Measurements from ENCODE around the gene RPP30.
"Not testable (repeated sequence)": the region's sequence is repeated elsewhere in the genome, so short reads cannot be mapped to it uniquely, and the experiment has no call there.

Gene RPP30

DNA sequence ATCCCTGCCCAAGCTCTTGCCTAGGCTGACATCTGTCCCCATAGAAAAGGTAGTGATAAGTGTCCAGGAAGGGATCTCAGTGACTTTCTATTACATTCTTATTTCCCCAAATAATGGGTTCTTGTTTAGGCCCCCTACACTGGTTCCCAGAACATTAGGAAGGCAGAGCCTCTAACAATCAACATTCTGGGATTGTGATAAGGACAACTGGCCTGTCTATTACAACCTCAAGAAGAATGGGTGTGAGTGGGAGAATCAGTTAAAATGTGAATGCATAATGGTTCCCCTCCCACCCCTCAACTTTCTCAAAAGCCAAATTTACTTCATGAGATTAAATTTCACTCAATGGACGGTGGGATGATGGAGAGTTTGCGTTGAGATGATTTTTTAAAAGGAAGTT is 55.5 kb downstream of the RPP30 start:
- H3K27me3 ChIP-seq (ENCODE audit: control insufficient read depth, insufficient read depth, low read length): peaks cover 59% of the 10 kb centered on the region
- no peaks in the 10 kb centered on the region for H3K36me3 ChIP-seq (ENCODE audit: control insufficient read depth, insufficient read depth, low read length)
- no peak overlapping the region for H3K4me3 ChIP-seq (ENCODE audit: low read length)
- no peaks in the 10 kb centered on the region for H3K9me3 ChIP-seq (ENCODE audit: control insufficient read depth, insufficient read depth, low read length)
- H3K4me1 ChIP-seq (ENCODE audit: control insufficient read depth, insufficient read depth, low read length): peaks cover 1% of the 10 kb centered on the region
- no peak for DNase-seq (ENCODE audit: low read depth, low spot score)
- no peak overlapping the region for H3K27ac ChIP-seq (ENCODE audit: low read length)
- 100% methylated on average over 1 of the region's 2 CpGs for WGBS (ENCODE audit: insufficient coverage, insufficient read length)

DNA sequence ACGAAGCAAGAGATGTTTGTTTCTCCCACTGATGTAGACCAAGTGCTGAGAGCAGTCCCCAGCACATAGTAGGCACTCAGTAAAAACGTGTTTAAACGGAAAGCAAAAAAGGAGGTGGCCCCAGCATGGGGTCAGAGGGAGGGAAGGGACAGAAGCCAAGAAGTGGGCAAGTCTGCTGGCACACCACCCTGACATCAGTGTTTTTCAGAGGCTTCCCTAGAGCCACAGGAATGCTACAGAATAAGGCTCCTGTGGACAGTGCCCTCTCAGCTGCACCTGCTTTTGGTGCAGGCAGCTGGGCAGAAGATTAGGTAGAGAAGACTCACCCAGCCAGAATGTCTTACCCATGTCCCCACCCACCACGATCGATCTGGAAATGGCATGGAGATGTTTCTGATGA is 57.4 kb downstream of the RPP30 start:
- peaks cover 1% of the 10 kb centered on the region for H3K4me1 ChIP-seq (ENCODE audit: control insufficient read depth, insufficient read depth, low read length)
- no peaks in the 10 kb centered on the region for H3K9me3 ChIP-seq (ENCODE audit: control insufficient read depth, insufficient read depth, low read length)
- DNase-seq (ENCODE audit: low read depth, low spot score): no peak
- H3K27ac ChIP-seq (ENCODE audit: low read length): no peak overlapping the region
- no peaks in the 10 kb centered on the region for H3K36me3 ChIP-seq (ENCODE audit: control insufficient read depth, insufficient read depth, low read length)
- no peak overlapping the region for H3K4me3 ChIP-seq (ENCODE audit: low read length)
- peaks cover 46% of the 10 kb centered on the region for H3K27me3 ChIP-seq (ENCODE audit: control insufficient read depth, insufficient read depth, low read length)
- no CpG with 5 or more reads among the region's 5 CpGs for WGBS (ENCODE audit: insufficient coverage, insufficient read length)

DNA sequence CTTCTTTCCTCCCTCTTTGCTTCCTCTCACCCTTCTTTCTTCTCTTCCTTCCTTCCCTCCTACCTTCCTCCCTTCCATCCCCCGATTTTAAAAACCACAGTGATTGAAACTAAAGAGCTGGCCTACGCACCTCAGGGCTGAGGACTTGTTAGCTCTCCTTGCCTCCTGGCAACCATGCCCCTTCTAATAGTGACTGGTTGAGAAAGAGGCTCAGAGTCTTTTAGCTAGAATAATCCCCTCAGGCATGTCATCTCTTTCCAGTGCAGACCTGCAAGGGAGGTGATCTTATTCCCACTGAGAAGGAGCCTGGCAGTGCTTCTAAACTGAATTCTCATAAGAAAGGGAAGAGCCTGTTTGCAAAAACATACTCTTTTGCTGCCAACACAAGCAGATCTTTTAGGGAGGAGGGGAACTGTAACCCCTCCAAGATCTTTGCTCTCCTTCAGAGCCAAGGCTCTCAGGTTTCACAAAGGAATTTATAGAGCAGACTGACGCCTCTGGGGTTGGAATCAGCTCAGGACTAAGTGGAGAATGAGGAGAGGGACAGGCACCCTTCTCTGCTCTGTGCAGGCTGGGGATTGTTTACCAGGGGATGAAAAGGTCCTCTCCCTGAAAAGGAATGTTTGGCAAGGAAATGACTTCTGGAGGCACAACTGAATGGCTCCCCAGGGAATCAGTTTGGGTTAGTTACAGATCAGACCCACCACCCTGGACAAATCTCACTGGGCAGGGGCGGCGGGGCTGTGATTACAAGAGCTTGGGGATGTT is 58.5 kb downstream of the RPP30 start:
- Histone ChIP-seq H3K27me3 (ENCODE audit: control insufficient read depth, insufficient read depth, low read length) (peaks cover 35% of the 10 kb centered on the region), H3K9me3 (ENCODE audit: control insufficient read depth, insufficient read depth, low read length) (no peaks in the 10 kb centered on the region), H3K36me3 (ENCODE audit: control insufficient read depth, insufficient read depth, low read length) (no peaks in the 10 kb centered on the region), H3K27ac (ENCODE audit: low read length) (no peak overlapping the region), H3K4me1 (ENCODE audit: control insufficient read depth, insufficient read depth, low read length) (no peaks in the 10 kb centered on the region; the same call in 1 of the 2 replicates), H3K4me3 (ENCODE audit: low read length) (no peak overlapping the region)
- no peak for DNase-seq (ENCODE audit: low read depth, low spot score)
- no CpG with 5 or more reads among the region's 5 CpGs for WGBS (ENCODE audit: insufficient coverage, insufficient read length)

DNA sequence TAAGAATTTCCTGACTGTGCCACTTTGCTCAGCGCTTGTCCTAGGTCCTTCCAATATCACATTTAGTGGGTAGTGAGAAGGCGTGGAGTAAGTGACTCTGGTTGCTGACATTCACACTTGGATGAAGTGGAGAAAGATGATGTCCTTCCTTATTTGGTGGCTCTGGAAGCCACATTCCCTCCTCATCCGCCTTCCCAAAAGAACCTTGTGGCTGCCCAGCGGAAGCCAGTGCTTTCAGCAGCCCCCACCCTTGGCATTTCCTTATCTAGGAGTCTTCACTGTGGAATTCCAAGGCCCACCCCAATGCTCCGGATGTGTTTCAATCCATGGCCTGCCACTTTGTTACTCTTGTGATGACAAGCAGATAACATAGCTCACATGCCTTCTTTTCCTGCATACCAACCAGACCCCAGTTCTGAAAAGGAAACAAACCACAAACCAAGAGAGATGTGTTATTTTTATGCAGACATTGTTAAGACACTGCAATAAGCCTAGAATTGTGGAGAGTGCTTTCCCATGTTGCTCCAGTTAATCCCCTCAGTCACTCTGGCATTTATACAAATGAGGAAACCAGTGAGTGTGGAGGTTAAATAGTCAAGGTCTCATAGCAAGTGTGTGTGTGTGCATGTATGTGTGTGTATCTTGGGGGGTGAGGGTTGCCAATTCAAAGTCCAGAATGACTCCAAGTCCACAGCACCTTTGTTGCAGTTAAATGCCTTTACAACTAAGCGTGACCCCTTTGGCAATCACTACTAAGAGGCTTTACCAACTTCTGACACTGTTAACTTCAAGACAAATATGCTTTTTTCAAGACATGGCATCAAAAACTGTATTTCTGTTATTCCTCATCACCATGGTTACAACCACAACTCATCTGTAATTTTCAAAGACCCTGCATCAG is 59.4 kb downstream of the RPP30 start:
- no CpG with 5 or more reads among the region's 6 CpGs for WGBS (ENCODE audit: insufficient coverage, insufficient read length)
- Histone ChIP-seq H3K27ac (ENCODE audit: low read length) (no peak overlapping the region), H3K27me3 (ENCODE audit: control insufficient read depth, insufficient read depth, low read length) (peaks cover 36% of the 10 kb centered on the region), H3K4me1 (ENCODE audit: control insufficient read depth, insufficient read depth, low read length) (no peaks in the 10 kb centered on the region; the same call in 1 of the 2 replicates), H3K9me3 (ENCODE audit: control insufficient read depth, insufficient read depth, low read length) (no peaks in the 10 kb centered on the region), H3K4me3 (ENCODE audit: low read length) (no peak overlapping the region), H3K36me3 (ENCODE audit: control insufficient read depth, insufficient read depth, low read length) (no peaks in the 10 kb centered on the region)
- DNase-seq (ENCODE audit: low read depth, low spot score): peak; percentile 55

DNA sequence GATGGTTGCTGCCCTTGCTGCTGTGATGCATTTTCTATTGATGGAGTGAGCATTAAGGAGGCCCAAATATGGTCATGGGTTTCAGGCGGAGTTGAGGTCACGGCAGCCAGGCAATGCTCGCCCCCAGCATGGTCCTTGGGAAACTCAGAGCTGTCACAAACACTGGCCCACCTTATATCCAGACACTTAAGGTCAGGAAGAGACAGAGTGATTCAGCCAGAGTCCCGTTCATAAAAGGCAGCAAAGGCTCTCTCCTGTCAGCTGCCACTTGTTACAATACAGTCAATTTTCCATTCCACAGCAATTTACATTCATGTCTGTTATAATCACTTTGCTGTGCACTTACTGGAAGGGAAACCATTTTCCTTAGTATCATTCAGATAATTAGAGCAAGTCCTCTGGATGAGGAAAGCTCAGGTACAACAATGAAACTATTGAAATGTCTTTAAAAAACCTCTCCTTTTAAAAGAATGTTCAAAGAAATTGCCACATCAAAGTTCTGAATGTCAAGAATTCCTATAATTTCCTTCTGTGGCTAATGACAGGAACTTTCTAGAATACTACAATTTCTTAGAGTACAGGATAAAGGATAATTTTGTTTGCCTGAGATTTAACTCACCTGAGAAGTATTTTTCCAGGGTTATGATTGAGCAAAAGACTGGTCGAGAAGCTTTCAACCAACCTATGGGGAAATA is 64.0 kb downstream of the RPP30 start:
- H3K36me3 ChIP-seq (ENCODE audit: control insufficient read depth, insufficient read depth, low read length): no peaks in the 10 kb centered on the region
- H3K27ac ChIP-seq (ENCODE audit: low read length): no peak overlapping the region
- peaks cover 6% of the 10 kb centered on the region for H3K27me3 ChIP-seq (ENCODE audit: control insufficient read depth, insufficient read depth, low read length)
- no peak overlapping the region for H3K4me3 ChIP-seq (ENCODE audit: low read length)
- no peaks in the 10 kb centered on the region for H3K4me1 ChIP-seq (ENCODE audit: control insufficient read depth, insufficient read depth, low read length)
- no peak for DNase-seq (ENCODE audit: low read depth, low spot score)
- WGBS (ENCODE audit: insufficient coverage, insufficient read length): no CpG with 5 or more reads among the region's 5 CpGs
- H3K9me3 ChIP-seq (ENCODE audit: control insufficient read depth, insufficient read depth, low read length): no peaks in the 10 kb centered on the region

DNA sequence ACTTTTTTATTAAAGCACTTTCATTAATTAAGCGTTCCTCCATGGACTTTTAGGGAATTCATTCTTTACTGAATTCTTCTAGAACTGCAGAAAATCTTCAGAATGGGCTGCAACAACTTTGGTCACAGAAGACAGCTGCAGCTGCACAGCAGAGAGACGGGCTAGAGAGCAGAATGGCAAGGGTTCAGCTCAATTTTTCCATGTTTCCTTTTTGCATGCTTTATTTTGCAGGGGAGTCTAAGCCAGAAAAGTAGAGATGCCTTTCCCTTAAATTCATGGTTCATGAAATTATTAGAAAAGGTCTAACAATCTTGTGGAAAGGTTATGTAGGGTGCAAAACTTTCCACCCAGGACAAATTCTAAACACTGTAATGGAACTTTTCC is 64.5 kb downstream of the RPP30 start:
- Histone ChIP-seq H3K9me3 (ENCODE audit: control insufficient read depth, insufficient read depth, low read length) (no peaks in the 10 kb centered on the region), H3K36me3 (ENCODE audit: control insufficient read depth, insufficient read depth, low read length) (no peaks in the 10 kb centered on the region), H3K4me1 (ENCODE audit: control insufficient read depth, insufficient read depth, low read length) (no peaks in the 10 kb centered on the region), H3K4me3 (ENCODE audit: low read length) (no peak overlapping the region), H3K27ac (ENCODE audit: low read length) (no peak overlapping the region), H3K27me3 (ENCODE audit: control insufficient read depth, insufficient read depth, low read length) (peaks cover 5% of the 10 kb centered on the region)
- DNase-seq (ENCODE audit: low read depth, low spot score): no peak
- no CpG with 5 or more reads among the region's 2 CpGs for whole genome bisulfite sequencing (ENCODE audit: insufficient coverage, insufficient read length)

DNA sequence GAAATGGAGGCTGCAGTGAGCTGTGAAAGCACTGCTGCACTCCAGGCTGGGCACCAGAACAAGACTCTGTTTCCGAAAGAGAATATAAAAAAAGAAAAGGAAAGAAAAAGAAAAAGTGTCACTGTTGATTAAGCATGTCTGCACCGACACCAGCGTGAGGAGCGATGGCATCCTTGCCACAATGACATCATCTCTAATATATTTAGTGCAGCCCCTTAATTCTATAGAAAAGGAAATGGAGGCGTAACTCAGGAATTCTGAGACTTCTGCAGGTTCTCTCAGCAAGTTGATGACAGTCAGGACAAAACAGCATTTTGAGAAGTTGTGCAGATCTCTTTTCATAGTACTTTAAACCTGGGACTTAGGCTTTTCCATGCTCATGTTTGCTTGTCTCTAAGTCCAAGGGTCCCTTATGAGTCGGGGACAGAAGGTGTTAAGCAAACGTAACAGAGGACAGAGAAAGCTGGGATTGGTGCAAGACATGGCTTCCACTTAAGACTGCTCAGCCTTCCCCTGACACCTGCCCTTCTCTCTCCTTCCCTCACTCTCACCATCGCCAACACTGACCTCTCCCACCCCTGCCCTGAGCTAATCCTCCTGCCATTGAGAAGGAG is 66.0 kb downstream of the RPP30 start:
- no peaks in the 10 kb centered on the region for H3K9me3 ChIP-seq (ENCODE audit: control insufficient read depth, insufficient read depth, low read length)
- no peak for DNase-seq (ENCODE audit: low read depth, low spot score)
- H3K4me1 ChIP-seq (ENCODE audit: control insufficient read depth, insufficient read depth, low read length): no peaks in the 10 kb centered on the region
- no peak overlapping the region for H3K27ac ChIP-seq (ENCODE audit: low read length)
- no peaks in the 10 kb centered on the region for H3K36me3 ChIP-seq (ENCODE audit: control insufficient read depth, insufficient read depth, low read length)
- no CpG with 5 or more reads among the region's 8 CpGs for WGBS (ENCODE audit: insufficient coverage, insufficient read length)
- peaks cover 5% of the 10 kb centered on the region for H3K27me3 ChIP-seq (ENCODE audit: control insufficient read depth, insufficient read depth, low read length)
- H3K4me3 ChIP-seq (ENCODE audit: low read length): no peak overlapping the region

DNA sequence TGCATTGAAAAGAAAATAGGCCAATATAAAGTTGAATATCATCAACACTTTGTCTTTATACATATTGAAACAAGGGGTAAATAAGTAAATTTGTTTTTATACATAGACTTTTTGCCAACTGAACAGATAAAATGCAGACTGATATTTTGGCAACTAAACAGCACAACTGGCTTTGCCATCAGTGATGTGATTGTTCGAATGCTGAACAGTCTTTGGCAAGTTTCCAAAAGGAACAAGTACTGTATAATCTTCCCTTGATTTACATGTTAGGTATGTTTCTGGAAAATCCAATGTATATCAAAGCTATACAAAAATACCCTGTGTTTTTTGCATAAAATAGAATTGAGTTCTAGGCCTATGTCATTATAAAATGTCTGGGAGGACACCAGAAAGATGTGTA is 67.3 kb downstream of the RPP30 start:
- WGBS (ENCODE audit: insufficient coverage, insufficient read length): no CpG with 5 or more reads among the region's 1 CpG
- no peak overlapping the region for H3K4me3 ChIP-seq (ENCODE audit: low read length)
- H3K9me3 ChIP-seq (ENCODE audit: control insufficient read depth, insufficient read depth, low read length): no peaks in the 10 kb centered on the region
- DNase-seq (ENCODE audit: low read depth, low spot score): no peak
- H3K4me1 ChIP-seq (ENCODE audit: control insufficient read depth, insufficient read depth, low read length): no peaks in the 10 kb centered on the region
- peaks cover 3% of the 10 kb centered on the region for H3K27me3 ChIP-seq (ENCODE audit: control insufficient read depth, insufficient read depth, low read length)
- H3K36me3 ChIP-seq (ENCODE audit: control insufficient read depth, insufficient read depth, low read length): no peaks in the 10 kb centered on the region
- no peak overlapping the region for H3K27ac ChIP-seq (ENCODE audit: low read length)

DNA sequence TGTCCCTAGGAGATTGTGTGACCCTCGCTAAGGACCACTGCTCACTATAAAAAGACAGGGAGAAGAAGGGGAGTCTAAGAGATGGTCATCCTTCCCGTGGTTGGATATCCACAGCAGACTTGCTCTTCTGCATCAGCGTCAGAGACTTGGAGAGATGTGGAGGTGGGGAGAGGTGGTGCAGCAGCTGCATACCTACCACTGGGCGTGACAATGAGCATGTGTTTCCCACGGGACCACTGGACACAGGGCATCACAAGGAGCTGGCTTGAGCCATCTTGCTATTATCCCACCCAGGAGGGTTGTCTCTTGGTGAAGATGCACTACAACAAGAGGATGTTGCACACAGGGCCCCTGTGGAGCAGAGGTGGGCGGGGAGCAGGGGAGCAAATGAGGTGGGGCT is 67.9 kb downstream of the RPP30 start:
- no peaks in the 10 kb centered on the region for H3K4me1 ChIP-seq (ENCODE audit: control insufficient read depth, insufficient read depth, low read length)
- H3K9me3 ChIP-seq (ENCODE audit: control insufficient read depth, insufficient read depth, low read length): no peaks in the 10 kb centered on the region
- DNase-seq (ENCODE audit: low read depth, low spot score): no peak
- H3K27me3 ChIP-seq (ENCODE audit: control insufficient read depth, insufficient read depth, low read length): peaks cover 3% of the 10 kb centered on the region
- no peaks in the 10 kb centered on the region for H3K36me3 ChIP-seq (ENCODE audit: control insufficient read depth, insufficient read depth, low read length)
- H3K4me3 ChIP-seq (ENCODE audit: low read length): no peak overlapping the region
- no CpG with 5 or more reads among the region's 6 CpGs for WGBS (ENCODE audit: insufficient coverage, insufficient read length)
- no peak overlapping the region for H3K27ac ChIP-seq (ENCODE audit: low read length)

DNA sequence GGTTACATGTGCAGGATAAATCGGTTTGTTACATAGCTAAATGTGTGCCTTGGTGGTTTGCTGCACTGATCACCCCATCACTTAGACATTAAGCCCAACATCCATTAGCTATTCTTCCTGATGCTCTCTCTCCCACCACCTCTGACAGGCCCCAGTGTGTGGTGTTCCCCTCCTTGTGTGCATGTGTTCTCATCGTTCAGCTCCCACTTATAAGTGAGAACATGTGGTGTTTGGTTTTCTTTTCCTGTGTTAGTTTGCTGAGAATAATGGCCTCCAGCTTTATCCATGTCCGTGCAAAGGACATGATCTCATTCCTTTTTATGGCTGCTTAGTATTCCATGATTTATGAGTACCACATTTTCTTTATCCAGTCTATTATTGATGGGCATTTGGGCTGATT is 71.2 kb downstream of the RPP30 start:
- H3K27ac ChIP-seq (ENCODE audit: low read length); DNase-seq (ENCODE audit: low read depth, low spot score): not testable (repeated sequence)

More for the DNA sequence above, 71.2 kb downstream of the RPP30 start:
- not testable (repeated sequence) for H3K4me1 ChIP-seq (ENCODE audit: control insufficient read depth, insufficient read depth, low read length); H3K36me3 ChIP-seq (ENCODE audit: control insufficient read depth, insufficient read depth, low read length); H3K9me3 ChIP-seq (ENCODE audit: control insufficient read depth, insufficient read depth, low read length); H3K4me3 ChIP-seq (ENCODE audit: low read length); H3K27me3 ChIP-seq (ENCODE audit: control insufficient read depth, insufficient read depth, low read length)
- no CpG with 5 or more reads among the region's 3 CpGs for WGBS (ENCODE audit: insufficient coverage, insufficient read length)

All from iPS DF 6.9 (cell line).